ENCODE data around the gene ZNF496. TPM values are rescaled to one million over a fixed set of nuclear protein-coding genes. Genes with fewer than 3 reads are reported as not detected.

Gene ZNF496
- total and polyA plus RNA-seq, 9 of the 15 experiments (the other 6 are each of a cell fraction or from before 2014, with no cell fraction given) = 4.3 to 54.0 (median 31.3) TPM

- TF ChIP-seq, protein P1, sequence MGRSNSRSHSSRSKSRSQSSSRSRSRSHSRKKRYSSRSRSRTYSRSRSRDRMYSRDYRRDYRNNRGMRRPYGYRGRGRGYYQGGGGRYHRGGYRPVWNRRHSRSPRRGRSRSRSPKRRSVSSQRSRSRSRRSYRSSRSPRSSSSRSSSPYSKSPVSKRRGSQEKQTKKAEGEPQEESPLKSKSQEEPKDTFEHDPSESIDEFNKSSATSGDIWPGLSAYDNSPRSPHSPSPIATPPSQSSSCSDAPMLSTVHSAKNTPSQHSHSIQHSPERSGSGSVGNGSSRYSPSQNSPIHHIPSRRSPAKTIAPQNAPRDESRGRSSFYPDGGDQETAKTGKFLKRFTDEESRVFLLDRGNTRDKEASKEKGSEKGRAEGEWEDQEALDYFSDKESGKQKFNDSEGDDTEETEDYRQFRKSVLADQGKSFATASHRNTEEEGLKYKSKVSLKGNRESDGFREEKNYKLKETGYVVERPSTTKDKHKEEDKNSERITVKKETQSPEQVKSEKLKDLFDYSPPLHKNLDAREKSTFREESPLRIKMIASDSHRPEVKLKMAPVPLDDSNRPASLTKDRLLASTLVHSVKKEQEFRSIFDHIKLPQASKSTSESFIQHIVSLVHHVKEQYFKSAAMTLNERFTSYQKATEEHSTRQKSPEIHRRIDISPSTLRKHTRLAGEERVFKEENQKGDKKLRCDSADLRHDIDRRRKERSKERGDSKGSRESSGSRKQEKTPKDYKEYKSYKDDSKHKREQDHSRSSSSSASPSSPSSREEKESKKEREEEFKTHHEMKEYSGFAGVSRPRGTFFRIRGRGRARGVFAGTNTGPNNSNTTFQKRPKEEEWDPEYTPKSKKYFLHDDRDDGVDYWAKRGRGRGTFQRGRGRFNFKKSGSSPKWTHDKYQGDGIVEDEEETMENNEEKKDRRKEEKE (IDR thresholded peaks at IDR 0.05; ENCODE audit: borderline replicate concordance in 1 of 2, control insufficient read depth in 1 of 2, low read depth in 2 of 2, low read length in 1 of 2) = no peak
- TF ChIP-seq NR2C1 (IDR thresholded peaks at IDR 0.05) = 0 out of 2 replicates have a peak, but pooled peaks have one; percentile 24
- TF ChIP-seq NR2C1 (tag; IDR thresholded peaks at IDR 0.05) = peak; percentile 33; the same call in 1 of the 2 replicates
- no peak for TF ChIP-seq CLOCK (CRISPR knock-in tag; IDR thresholded peaks at IDR 0.05; ENCODE audit: borderline replicate concordance)
- no peak for TF ChIP-seq TCFL5 (CRISPR knock-in tag; conservative IDR thresholded peaks at IDR 0.05)
- peak; percentile 72 for TF ChIP-seq SMARCE1 (IDR thresholded peaks at IDR 0.05)
- no peak for TF ChIP-seq PURB (CRISPR knock-in tag; IDR thresholded peaks at IDR 0.05; ENCODE audit: low read depth)
- no peak for TF ChIP-seq BRCA1 (IDR thresholded peaks at IDR 0.05)
- no peak for TF ChIP-seq BRCA1 (CRISPR knock-in tag; IDR thresholded peaks at IDR 0.05)
- no peak for TF ChIP-seq RB1 (IDR thresholded peaks at IDR 0.05; ENCODE audit: low read depth)
- 0 out of 4 replicates have a peak, but pooled peaks have one; percentile 13 to 26 for TF ChIP-seq NRF1 (conservative IDR thresholded peaks at IDR 0.05 in 1 of 2, IDR thresholded peaks at IDR 0.05 in 1 of 2)
- no peak for TF ChIP-seq MCM5 (IDR thresholded peaks at IDR 0.05; ENCODE audit: low read depth)
- TF ChIP-seq ETV6 (IDR thresholded peaks at IDR 0.05; ENCODE audit: borderline replicate concordance in 1 of 2, low read depth in 2 of 2, low read length in 1 of 2) = 0 out of 4 replicates have a peak, but pooled peaks of 1 of the 2 experiments have one; percentile 17
- no peak for TF ChIP-seq ETV6 (CRISPR knock-in tag; IDR thresholded peaks at IDR 0.05; ENCODE audit: borderline replicate concordance)
- TF ChIP-seq RAD51 (IDR thresholded peaks at IDR 0.05; ENCODE audit: borderline replicate concordance, low read depth) = peak; percentile 28; the same call in 1 of the 2 replicates
- TF ChIP-seq SMAD4 (CRISPR knock-in tag; conservative IDR thresholded peaks at IDR 0.05) = peak; percentile 33
- TF ChIP-seq ERF (CRISPR knock-in tag; IDR thresholded peaks at IDR 0.05) = 0 out of 2 replicates have a peak, but pooled peaks have one; percentile 29
- TF ChIP-seq HDAC1 (IDR thresholded peaks at IDR 0.05) = peak in 1 of 2 experiments; percentile 47; a peak in 2 of 4 replicates
- no peak for TF ChIP-seq ZBED1 (IDR thresholded peaks at IDR 0.05)
- no peak for TF ChIP-seq ZNF445 (CRISPR knock-in tag; IDR thresholded peaks at IDR 0.05; ENCODE audit: low read depth)
- TF ChIP-seq ZNF311 (CRISPR knock-in tag; IDR thresholded peaks at IDR 0.05) = no peak
- TF ChIP-seq HMG20A (CRISPR knock-in tag; conservative IDR thresholded peaks at IDR 0.05) = no peak
- TF ChIP-seq KDM5B (IDR thresholded peaks at IDR 0.05; ENCODE audit: insufficient replicate concordance, low read depth, low read length) = no peak
- 0 out of 2 replicates have a peak, but pooled peaks have one; percentile 19 for TF ChIP-seq CXXC5 (CRISPR knock-in tag; IDR thresholded peaks at IDR 0.05)
These were observed 28.6 kb upstream of the ZNF496 start (continued) for GRCh38 chr1:247360116-247360898.
